Measurements from ENCODE around the gene RTN4RL1.

RTN4RL1 gene

GRCh38 chr17:1919201-1919600, 105.9 kb downstream of the RTN4RL1 start:
- DNase-seq (ENCODE audit: low read depth), result no peak

DNA sequence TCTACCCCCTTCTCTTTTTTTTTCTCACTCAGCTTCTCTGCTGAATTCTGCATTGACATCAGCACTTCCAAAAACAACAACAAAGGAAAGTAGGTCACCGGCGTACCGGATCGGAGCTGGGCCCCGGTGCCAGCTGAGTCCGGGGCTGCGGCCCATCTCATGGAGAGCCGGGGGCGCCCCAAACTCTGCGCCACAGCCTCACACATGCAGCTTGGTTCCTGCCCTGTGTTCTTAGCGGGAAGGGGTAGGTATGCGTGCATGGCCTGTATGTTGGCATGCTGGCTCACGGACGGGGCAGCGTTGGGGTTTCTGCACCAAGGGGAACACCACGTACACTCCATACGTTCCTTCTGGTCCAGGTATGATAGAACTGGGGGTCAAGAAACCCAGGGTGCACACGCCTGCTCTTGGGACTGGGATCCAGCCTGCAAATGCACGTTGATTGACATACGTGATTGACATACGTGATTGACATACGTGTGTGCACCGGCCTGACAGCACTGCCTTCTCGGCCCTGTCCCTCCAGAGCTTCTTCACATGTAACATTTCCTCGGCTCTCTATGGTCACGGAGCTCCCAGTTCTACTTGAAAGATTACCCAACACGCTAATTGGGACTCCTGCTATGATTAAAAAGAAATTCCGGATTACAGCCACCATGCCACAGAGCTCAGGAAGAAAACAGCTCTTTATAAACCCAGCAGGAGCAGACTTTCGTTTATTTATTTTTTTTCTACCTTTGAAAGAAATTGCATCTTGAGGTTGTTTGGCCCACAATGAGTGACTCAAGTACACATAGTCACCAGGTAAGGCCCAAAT, 106.6 kb downstream of the RTN4RL1 start:
- DNase-seq (ENCODE audit: low read depth), result no peak

DNA sequence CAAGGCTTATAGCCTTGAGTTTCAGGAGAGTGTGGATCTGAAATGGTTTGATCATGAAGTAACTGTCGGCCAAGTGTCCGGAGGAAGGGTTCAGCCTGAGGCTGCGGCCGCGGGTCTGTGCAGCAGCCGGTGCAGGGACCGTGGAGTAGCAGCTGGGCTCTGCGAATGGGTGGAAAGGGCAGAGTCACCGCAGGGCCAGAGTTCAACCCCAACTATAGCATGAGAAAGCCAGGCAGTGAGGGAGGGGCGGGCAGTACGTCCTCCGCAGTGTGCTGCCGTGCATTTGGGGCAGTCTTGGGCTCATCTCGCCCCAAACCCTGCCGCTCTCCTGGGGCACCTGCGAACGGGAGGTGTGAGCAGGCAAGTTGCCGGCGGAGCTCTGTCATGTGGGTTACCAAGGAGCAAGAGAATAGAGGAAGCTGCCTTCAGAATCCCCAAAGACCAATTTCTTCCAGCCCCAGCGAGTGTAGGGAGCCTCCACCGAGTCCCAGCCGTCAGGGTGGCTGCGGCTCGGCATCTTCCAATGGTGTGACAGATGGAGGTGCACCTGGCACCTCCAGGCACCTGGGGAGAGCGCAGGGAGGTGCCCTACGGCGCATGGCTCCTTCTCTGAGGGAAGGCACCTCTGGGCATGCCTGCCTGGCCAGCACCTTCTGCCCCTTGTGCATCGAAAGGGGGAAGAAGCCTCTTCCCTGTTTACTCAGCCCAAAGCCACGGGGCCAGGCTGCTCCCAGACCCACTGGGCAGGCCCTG, 108.0 kb downstream of the RTN4RL1 start:
- DNase-seq (ENCODE audit: low read depth), result no peak

- DNase-seq (ENCODE audit: low read depth), result no peak
Observed at GRCh38 chr17:1916316-1916715, 108.8 kb downstream of the RTN4RL1 start.

- DNase-seq (ENCODE audit: low read depth), result no peak
Observed at GRCh38 chr17:1915889-1916288, 109.2 kb downstream of the RTN4RL1 start.

DNA sequence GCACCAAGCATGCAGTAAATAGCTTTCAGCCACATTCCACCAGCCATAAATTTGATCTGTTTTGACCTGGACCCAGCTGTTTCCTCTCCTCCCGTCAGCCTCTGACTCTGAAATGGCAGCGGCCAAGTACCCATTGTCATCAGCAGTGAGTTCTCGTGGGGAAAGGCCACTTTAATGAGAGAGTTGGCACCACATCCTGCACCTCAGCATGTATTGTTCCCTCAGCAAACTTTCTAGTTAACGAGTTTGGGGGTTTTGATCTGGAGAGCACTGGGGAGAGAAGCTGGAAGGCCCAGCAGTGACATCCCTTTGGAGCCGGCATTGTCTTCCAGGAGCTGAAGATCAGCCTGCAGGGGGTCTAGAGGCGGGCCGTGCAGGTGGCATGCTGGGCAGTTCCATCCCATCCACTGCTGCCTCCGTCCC, 110.5 kb downstream of the RTN4RL1 start:
- no peak for DNase-seq (ENCODE audit: low read depth)

- no peak for DNase-seq (ENCODE audit: low read depth)
Observed at GRCh38 chr17:1913702-1914101, 111.4 kb downstream of the RTN4RL1 start.

- no peak for DNase-seq (ENCODE audit: low read depth)
Observed at GRCh38 chr17:1912146-1912545, 113.0 kb downstream of the RTN4RL1 start.

DNA sequence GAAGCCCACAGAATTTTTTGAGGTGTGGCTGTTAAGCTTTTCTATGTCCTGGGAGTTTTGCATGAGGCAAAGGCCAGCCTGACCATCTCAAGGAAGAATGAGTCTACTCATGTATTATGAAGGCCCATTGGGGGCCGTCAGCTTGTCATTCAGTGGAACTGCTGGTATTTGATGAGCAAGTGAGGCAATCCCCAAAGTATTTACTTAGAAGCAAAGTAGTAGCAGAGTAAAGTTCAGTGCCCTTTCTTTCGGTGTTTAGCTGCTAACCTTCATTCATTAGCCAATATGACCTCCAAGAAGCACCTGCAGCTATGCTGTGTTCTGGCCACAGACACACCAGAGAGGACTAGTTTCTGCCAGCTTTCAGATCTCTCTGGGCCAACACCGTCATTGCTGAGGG, 115.1 kb downstream of the RTN4RL1 start:
- DNase-seq (ENCODE audit: low read depth), result no peak

GRCh38 chr17:1908699-1909309, 116.3 kb downstream of the RTN4RL1 start:
- no peak for DNase-seq (ENCODE audit: low read depth)

DNA sequence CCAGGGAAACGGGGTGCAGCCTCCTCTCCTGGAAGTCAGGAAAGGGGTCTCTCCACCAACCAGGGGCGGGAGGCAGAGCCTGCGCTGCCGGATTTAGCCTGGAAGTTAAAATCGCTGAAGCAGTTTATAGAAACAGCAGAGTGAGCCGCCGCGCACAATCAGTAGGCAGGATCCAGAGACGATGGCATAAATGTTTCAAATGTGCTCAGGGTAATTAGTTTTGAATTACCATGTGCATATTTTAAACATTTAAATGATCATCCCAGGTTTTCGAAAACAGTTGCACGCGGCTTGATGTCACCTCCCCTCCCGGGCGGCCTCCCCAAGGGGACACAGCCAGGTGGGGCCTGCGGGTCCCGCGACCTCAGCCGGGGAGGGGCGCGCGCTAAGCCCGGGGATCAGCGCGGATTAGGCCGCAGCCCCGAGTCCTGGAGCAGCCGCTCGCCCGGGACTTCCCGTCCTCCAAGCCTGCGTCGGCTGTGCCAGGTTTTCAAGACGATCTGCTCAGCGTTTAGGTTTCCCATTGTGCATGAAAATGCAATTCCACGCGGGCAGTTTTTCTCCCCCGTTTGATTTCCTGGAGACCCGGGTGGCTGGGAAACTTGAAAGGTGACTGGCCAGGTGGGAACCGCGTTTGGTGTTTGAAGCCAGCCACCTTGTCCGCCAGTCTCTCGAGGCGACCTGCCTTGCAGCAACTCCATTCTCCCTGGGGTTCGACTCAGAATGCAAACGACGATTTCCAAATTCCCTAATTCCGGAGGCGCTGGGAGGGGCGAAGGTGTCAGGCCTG, 117.0 kb downstream of the RTN4RL1 start:
- DNase-seq (ENCODE audit: low read depth), result no peak

DNA sequence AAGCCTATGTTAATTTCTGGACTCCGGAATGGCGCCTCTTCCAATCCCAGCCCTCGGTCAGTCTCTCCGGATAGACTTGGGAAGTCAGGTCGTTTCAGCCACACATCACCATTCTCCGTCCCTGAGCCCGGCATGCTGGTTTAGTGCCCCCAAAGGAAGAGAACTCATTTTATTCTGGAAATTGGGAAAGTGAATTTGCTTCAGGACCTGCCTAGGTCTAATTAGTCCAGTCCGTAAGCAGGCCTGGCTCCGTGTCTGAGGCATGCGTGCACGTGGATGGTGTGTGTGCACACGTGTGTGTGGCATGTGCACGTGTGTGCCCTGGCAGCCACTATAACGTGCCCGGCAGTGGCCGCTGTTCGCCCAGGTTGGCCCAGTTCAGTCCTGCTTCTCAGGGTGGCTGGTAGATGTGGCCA, 117.9 kb downstream of the RTN4RL1 start:
- DNase-seq (ENCODE audit: low read depth), result no peak

- no peak for DNase-seq (ENCODE audit: low read depth)
Observed at GRCh38 chr17:1906662-1907101, 118.5 kb downstream of the RTN4RL1 start.

DNA sequence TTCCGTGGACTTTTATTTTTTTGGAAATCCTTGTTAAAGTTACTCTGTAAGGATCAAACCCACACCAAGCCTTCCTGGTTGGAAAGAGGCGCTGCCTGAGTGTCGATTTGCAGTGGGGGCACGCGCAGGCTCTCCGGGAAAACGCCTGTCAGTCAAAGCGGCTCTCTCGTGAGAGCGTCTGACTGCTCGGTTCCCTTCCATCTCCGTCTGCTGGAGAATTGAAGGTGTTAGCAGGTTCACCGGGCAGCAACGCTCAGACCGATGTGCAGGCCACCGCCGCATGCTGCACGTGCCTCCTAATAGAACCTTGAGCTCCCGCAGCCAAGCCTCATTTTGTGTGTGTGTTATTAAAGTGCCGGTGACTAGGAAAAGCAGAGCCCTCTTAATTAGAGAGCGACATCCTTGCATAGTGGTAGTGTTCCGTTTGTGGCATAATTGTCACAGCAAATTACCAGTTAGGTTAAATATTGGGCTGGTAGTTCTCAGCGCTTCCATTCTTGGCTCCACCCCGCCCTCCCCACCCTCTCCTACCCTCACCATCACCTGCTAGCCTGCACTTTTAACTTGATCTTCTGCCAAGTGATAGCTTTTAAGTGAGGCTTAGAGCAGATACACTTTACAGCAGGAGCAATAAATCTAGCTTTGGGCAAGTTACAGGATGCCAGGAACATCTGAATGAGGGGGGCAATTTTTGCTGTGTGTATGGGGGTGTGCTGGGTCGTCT, 119.8 kb downstream of the RTN4RL1 start:
- DNase-seq (ENCODE audit: low read depth), result no peak

GRCh38 chr17:1904273-1905182, 120.6 kb downstream of the RTN4RL1 start:
- DNase-seq (ENCODE audit: low read depth), result no peak

GRCh38 chr17:1899403-1900000, 125.6 kb downstream of the RTN4RL1 start:
- DNase-seq (ENCODE audit: low read depth), result no peak

DNA sequence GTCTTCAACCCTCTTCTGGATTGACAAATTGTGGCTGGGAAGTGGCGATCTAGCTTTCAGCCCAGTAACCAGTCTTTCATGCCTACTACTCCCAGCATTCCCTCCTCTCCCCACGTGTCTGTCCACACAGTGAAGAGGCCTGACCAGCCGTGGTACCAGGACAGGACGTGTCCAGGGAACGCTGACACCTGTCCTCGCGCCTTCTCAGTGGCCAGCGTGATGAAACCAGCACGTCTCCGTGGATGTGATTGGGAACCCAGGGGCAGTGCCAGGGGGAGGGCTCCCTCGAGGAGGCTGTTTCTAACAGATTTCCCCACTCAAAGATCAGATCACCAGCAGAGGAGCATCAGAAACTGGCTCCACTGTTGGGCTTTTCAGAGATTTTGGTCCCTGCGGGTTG, 126.3 kb downstream of the RTN4RL1 start:
- no peak for DNase-seq (ENCODE audit: low read depth)

DNA sequence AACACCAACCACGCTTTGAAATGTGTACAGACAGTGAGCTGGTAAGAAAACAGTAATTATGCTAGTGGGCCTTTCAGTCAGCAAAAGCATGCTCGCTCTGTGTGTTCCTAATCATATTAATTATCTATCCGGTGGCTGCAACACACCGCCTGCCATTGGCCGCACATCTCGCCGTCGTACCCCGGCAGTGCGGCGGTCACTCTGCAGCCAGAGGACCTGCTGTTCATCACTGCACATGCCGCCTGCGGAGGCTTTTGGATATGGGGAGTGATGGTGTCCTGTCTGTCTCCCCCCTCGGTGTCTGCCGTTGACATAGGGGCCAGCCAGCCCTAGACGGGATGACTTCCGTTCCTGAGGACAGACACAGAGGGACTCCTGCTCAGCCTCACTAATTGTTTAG, 126.8 kb downstream of the RTN4RL1 start:
- no peak for DNase-seq (ENCODE audit: low read depth)

DNA sequence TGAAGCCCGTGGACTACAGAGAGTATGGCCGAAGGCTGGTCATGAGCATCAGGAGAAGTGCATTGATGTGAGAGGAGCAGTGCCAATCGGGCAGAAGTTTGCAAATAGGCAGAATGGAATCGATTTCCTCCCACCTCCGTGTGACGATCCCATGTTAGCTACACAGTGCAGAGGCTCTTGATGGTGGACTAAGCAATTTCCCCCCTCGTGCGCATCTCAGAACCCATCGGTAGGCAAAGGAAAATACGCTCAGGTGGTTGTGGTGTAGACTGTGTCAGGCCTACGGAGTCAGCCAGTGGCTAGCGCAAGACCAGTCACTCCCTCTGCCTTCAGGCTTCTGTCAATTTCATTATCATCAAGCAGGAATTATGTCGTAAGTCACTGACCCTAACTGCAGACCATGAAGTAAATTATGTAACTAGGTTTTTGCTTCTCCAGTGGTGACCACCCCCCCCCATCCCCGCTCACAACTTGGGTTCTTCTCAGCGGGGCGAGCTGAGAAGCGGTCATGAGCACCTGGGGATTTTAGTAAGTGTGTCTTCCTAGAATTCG, 128.0 kb downstream of the RTN4RL1 start:
- no peak for DNase-seq (ENCODE audit: low read depth)
